Esophagus squamous epithelium (tissue), 5 donors: ENCODE results near the gene CKMT1A. TPM values are rescaled to one million over a fixed set of nuclear protein-coding genes. Genes with fewer than 3 reads are reported as not detected.
"Not testable (repeated sequence)": the region's sequence is repeated elsewhere in the genome, so short reads cannot be mapped to it uniquely, and the experiment has no call there.

Experiments used
- DNase-seq: peaks from one replicate; lab custom pipeline; 2025; lab: John Stamatoyannopoulos, UW
- H3K27ac ChIP-seq, 4 donors: fragments of 200-600 bp; sonication (generic); one replicate each; pipeline ENCODE4 v1.5.1; 2016 to 2019; ENCODE audit warnings: mild to moderate bottlenecking in 1 of 4
- H3K27me3 ChIP-seq, 4 donors: fragments of 200-600 bp; sonication (generic); 1 replicate in 3 of 4; 2 replicates in 1 of 4; pipeline versions ENCODE4 v1.5.1 to v1.6.0; 2017 to 2021; ENCODE audit warnings: antibody characterized with exemption in 1 of 4
- H3K36me3 ChIP-seq, 3 donors: fragments of 200-600 bp; sonication (generic); one replicate each; pipeline ENCODE4 v1.5.1; 2016 to 2019
- H3K4me1 ChIP-seq, 3 donors: fragments of 200-600 bp; sonication (generic); one replicate each; pipeline ENCODE4 v1.5.1; 2017 to 2019
- H3K4me3 ChIP-seq, 4 donors: fragments of 200-600 bp; sonication (generic); 1 replicate in 3 of 4; 2 replicates in 1 of 4; pipeline ENCODE4 v1.5.1; 2016 to 2019; ENCODE audit warnings: mild to moderate bottlenecking in 2 of 4, moderate library complexity in 1 of 4
- H3K9me3 ChIP-seq, 3 donors: fragments of 200-600 bp; sonication (generic); one replicate each; pipeline ENCODE4 v1.5.1; 2016 to 2019
- POLR2A ChIP-seq, 4 donors: fragments of 450-650 bp; IDR thresholded peaks; one replicate each; pipeline ENCODE4 v1.6.1; 2017; ENCODE audit warnings: antibody characterized with exemption in 4 of 4, mild to moderate bottlenecking in 4 of 4, moderate library complexity in 3 of 4
- WGBS, 2 donors: methylation state at CpG; one replicate each; pipeline ENCODE4 v1.1.5; 2018; 5-methylcytosine and 5-hydroxymethylcytosine counted together
- intact Hi-C: fragments of 100-400 bp; cut with DNase I; formaldehyde crosslinking; loops from one replicate; pipeline ENCODE4 v1.15.0; 2022
- total RNA-seq, 4 donors: library from RNA; depleted of rRNA; stranded (reverse); fragments of >200 nt; gene quantifications; one replicate each; pipeline ENCODE4 v1.1.0, GENCODE V29; 2016
- TF ChIP-seq, protein P1 (sequence below), 6 experiments: fragments of 450-650 bp in 4 of 6; fragments of 200-600 bp in 2 of 6; sonication (generic) in 2 of 6; IDR thresholded peaks; one replicate each; pipeline ENCODE4 v1.5.1; 2016 to 2019; ENCODE audit warnings: antibody characterized with exemption in 6 of 6, mild to moderate bottlenecking in 4 of 6, moderate library complexity in 4 of 6
- donor health status: DM: yes; HTN: yes; CAD: no.

Gene CKMT1A
- total RNA-seq, 4 donors from 2014 or later: 53.1 to 128 (median 93.6) TPM

- no peak for DNase-seq
- Histone ChIP-seq H3K27me3 (no peaks in the 10 kb centered on the region), H3K4me3 (no peak overlapping the region), H3K4me1 (no peaks in the 10 kb centered on the region), H3K9me3 (no peaks in the 10 kb centered on the region), H3K27ac (no peak overlapping the region), H3K36me3 (peaks cover 0 to 10% (median 0%) of the 10 kb centered on the region in 3 donors)
- 53 to 64% methylated on average over 7 of the region's 7 CpGs for WGBS, 2 donors
- TF ChIP-seq POLR2A (IDR thresholded peaks at IDR 0.05): no peak
- intact Hi-C loops: no loop called here
These were observed 8.5 kb downstream of the CKMT1A start for GRCh38 chr15:43702174-43702573.

DNA sequence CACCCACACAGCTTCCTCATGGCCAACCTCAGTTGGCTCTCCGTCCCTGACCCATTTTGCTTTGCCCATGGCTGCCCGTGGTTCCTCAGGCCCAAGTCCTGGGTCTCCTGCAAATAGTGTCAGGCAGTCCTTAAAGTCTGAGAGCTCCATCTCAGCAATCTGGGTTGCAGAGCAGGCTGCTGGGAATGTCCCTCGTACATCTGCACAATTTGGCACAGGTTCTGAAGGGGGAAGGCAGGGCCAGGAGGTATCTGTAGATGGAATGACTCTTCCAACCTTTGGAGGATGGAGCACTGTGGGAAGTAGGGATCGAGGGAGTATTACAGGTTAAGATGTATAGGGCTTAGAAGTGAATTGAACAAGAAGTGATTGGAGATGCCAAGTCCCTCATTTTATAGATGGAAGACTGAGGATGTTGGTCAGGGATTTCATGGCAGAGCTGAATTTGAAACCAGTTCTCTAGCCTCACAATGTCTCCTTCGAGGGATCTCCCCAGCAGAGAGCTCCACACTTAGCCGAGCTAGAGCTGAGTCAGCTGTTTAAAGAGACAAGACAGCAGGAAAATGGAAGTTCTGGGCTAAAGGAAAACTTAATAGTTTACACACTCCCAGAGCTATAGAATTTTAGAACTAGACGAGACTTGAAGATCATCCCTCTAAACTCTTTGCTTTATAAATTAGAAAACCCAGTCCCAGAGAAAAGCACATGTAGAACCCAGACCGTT, 9.2 kb downstream of the CKMT1A start:
- DNase-seq: no peak
- H3K36me3 ChIP-seq: peaks cover 0 to 6% (median 0%) of the 10 kb centered on the region in 3 donors
- H3K4me3 ChIP-seq: no peak overlapping the region
- WGBS, 2 donors: 64 to 72% methylated on average over 8 of the region's 8 CpGs
- TF ChIP-seq, protein P1, sequence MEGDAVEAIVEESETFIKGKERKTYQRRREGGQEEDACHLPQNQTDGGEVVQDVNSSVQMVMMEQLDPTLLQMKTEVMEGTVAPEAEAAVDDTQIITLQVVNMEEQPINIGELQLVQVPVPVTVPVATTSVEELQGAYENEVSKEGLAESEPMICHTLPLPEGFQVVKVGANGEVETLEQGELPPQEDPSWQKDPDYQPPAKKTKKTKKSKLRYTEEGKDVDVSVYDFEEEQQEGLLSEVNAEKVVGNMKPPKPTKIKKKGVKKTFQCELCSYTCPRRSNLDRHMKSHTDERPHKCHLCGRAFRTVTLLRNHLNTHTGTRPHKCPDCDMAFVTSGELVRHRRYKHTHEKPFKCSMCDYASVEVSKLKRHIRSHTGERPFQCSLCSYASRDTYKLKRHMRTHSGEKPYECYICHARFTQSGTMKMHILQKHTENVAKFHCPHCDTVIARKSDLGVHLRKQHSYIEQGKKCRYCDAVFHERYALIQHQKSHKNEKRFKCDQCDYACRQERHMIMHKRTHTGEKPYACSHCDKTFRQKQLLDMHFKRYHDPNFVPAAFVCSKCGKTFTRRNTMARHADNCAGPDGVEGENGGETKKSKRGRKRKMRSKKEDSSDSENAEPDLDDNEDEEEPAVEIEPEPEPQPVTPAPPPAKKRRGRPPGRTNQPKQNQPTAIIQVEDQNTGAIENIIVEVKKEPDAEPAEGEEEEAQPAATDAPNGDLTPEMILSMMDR (IDR thresholded peaks at IDR 0.05): no peak
- TF ChIP-seq POLR2A (IDR thresholded peaks at IDR 0.05): no peak
- H3K4me1 ChIP-seq: no peaks in the 10 kb centered on the region
- H3K9me3 ChIP-seq: no peaks in the 10 kb centered on the region
- no peaks in the 10 kb centered on the region for H3K27me3 ChIP-seq
- H3K27ac ChIP-seq: no peak overlapping the region
- intact Hi-C loops: no loop called here

- H3K9me3 ChIP-seq, H3K27me3 ChIP-seq, H3K36me3 ChIP-seq, H3K27ac ChIP-seq, H3K4me3 ChIP-seq, intact Hi-C loops, H3K4me1 ChIP-seq, DNase-seq: not testable (repeated sequence)
- WGBS, 2 donors: no CpG with 5 or more reads among the region's 12 CpGs
These were observed 16.9 kb downstream of the CKMT1A start for GRCh38 chr15:43710431-43711131.

GRCh38 chr15:43723151-43723550, 29.5 kb downstream of the CKMT1A start:
- H3K36me3 ChIP-seq: no peaks in the 10 kb centered on the region
- no peak for DNase-seq
- 80 to 85% methylated on average over 4 of the region's 4 CpGs for WGBS, 2 donors
- H3K27me3 ChIP-seq: no peaks in the 10 kb centered on the region
- intact Hi-C loops: no loop called here
- H3K27ac ChIP-seq: no peak overlapping the region
- no peak overlapping the region for H3K4me3 ChIP-seq
- TF ChIP-seq, protein P1 (IDR thresholded peaks at IDR 0.05): no peak
- TF ChIP-seq POLR2A (IDR thresholded peaks at IDR 0.05): no peak
- H3K9me3 ChIP-seq: no peaks in the 10 kb centered on the region
- H3K4me1 ChIP-seq: no peaks in the 10 kb centered on the region

DNA sequence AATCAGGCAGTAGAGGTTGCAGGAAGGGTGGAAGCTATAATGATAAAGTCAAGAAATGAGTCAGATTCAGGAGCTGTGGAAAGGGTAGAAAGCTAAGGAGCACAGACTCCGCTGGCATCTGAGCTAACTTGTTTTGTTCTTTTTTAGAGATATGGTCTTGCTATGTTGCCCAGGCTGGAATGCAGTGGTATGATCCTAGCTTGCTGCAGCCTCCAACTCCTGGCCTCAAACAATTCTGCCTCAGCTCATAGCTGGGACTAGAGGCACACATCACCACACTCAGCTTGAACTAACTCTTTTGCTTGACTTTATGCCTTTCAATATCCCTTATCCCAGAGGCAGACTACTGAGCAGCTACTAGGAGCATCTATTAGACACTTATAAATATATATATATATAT, 32.6 kb downstream of the CKMT1A start:
- intact Hi-C loops: not testable (repeated sequence)
- 94 to 100% methylated on average over 1 of the region's 1 CpG for WGBS, 2 donors

DNA sequence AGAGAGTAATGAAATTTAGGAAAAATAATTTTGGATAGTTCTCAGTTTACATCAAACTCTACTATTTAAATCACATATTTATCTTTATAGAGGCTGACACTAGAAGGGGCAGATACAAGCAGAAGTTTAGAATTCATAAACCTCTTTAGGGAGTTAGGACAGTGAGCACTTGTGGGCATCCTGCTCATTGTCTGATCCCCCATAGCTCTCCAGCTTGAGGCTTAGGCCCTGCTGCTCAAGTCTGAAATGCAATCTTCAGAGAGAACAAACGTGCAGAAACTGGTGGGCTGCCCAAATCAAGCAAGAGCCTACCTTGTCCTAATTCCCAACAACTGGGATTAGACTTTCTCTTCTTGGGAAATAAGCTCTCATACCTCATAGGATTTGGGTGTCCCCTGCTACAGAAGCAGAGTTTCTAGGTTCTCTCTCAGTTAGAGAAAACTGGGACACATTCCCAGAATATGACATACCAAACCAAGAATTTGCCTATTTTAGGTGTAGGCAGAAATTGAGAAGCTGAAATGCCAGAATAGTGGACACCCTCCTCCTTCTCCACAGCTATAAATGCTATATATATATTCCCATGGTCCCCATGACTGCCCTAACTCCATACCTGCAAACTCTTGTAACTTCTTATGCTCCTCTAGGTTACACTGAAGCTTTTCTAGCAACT, 34.5 kb downstream of the CKMT1A start:
- H3K4me1 ChIP-seq, H3K27ac ChIP-seq, H3K4me3 ChIP-seq, DNase-seq, H3K36me3 ChIP-seq, H3K9me3 ChIP-seq, H3K27me3 ChIP-seq, intact Hi-C loops: not testable (repeated sequence)
- 27 to 80% methylated on average over 1 of the region's 1 CpG for WGBS, 2 donors

More for the DNA sequence above, 32.6 kb downstream of the CKMT1A start:
- not testable (repeated sequence) for H3K27me3 ChIP-seq, H3K4me3 ChIP-seq, H3K27ac ChIP-seq, H3K36me3 ChIP-seq, DNase-seq, H3K4me1 ChIP-seq, H3K9me3 ChIP-seq

- TF ChIP-seq, protein P1 (IDR thresholded peaks at IDR 0.05): no peak
- no peak for TF ChIP-seq POLR2A (IDR thresholded peaks at IDR 0.05)
- Histone ChIP-seq H3K27ac (no peak overlapping the region), H3K4me1 (no peaks in the 10 kb centered on the region), H3K36me3 (no peaks in the 10 kb centered on the region), H3K27me3 (no peaks in the 10 kb centered on the region), H3K4me3 (no peak overlapping the region), H3K9me3 (no peaks in the 10 kb centered on the region)
- 72 to 85% methylated on average over 6 of the region's 6 CpGs for WGBS, 2 donors
- DNase-seq: no peak
- intact Hi-C loops: no loop called here
These were observed 41.8 kb downstream of the CKMT1A start for GRCh38 chr15:43735416-43735815.
